ENCODE measurements around the gene ACSM6. TPM values are rescaled to one million over a fixed set of nuclear protein-coding genes. Genes with fewer than 3 reads are reported as not detected.
"Not testable (repeated sequence)": the region's sequence is repeated elsewhere in the genome, so short reads cannot be mapped to it uniquely, and the experiment has no call there.

Gene ACSM6
- polyA plus RNA-seq, 1 of the 3 experiments (the other 2 are of a cell fraction) = not detected

DNA sequence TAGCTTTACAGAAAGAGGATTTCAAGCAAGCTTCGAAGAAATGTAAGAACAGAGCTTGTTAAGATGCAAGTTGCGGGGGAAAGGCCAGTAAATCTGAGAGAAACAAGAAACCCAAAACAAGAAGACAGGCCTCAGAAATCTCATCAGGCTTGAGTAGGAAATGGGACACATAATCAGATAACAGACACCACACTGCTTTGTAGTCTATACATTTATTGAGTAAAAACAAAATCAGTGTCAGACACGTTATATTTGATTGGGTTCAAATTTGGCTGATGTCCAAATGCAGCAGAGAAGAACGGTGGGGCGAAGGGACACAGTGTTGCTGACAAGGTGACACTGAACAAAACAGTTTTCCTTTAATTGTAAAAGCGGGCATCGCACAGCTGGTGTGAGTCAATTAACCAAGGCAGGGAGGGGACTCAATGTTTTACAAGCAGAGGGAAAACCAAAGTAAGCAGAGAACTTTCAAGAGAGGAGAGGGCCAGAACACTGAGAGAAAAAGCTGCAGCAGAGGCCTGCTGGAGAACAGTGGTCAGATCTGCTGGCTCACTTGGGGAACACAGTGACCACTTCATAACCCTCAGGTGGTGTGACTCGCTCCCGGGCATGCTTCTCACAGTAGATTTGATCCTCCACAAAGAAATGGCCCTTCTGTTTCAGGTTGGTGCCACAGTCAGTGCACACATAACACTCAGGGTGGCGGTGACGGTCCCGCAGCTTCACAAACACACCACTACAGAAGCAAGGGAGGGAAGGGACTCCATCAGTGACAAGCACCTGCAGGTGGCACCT is 43.5 kb downstream of the ACSM6 start:
- WGBS (ENCODE audit: low lambda C conversion rate) = 78% methylated on average over 10 of the region's 12 CpGs
- ChIA-PET POLR2A (no interaction called here), CTCF (interaction anchor here (0.8 to 14.1 kb wide), 5 partner anchors 9 to 126 kb away, joined by 3 to 404 read pairs (median 15); no protein-coding TSS in a partner anchor)
- peaks cover 0 to 10% of the 10 kb centered on the region in 2 experiments for H3K36me3 ChIP-seq (replicated peaks in 1 of 2; ENCODE audit: control insufficient read depth in 1 of 2, insufficient read depth in 2 of 2, low read length in 1 of 2)
- H3K4me3 ChIP-seq (ENCODE audit: low read depth in 2 of 2, low read length in 1 of 2) = no peak overlapping the region
- H3F3A ChIP-seq (replicated peaks; ENCODE audit: insufficient read depth) = peaks cover 19% of the 10 kb centered on the region
- no peak overlapping the region for H3K4me2 ChIP-seq
- TF ChIP-seq CHD2 (IDR thresholded peaks at IDR 0.05; ENCODE audit: low read length, partially characterized antibody) (no peak), ELF1 (IDR thresholded peaks at IDR 0.05) (no peak), SMC3 (IDR thresholded peaks at IDR 0.05; ENCODE audit: low read depth, low read length) (no peak), EZH2phosphoT487 (IDR thresholded peaks at IDR 0.05; ENCODE audit: borderline replicate concordance, low read depth) (no peak)
- no peaks in the 10 kb centered on the region for H4K20me1 ChIP-seq (ENCODE audit: insufficient read depth)
- no peak overlapping the region for H3K9ac ChIP-seq
- DNase-seq = no peak
- no peaks in the 10 kb centered on the region for H3K9me2 ChIP-seq
- H3K79me2 ChIP-seq (ENCODE audit: insufficient read depth) = peaks cover 7% of the 10 kb centered on the region; the same call in 1 of the 2 replicates
- no peaks in the 10 kb centered on the region for H3K9me3 ChIP-seq
- no peak overlapping the region for H2AFZ ChIP-seq (ENCODE audit: low read depth)
- H3K27me3 ChIP-seq (ENCODE audit: insufficient read depth) = no peaks in the 10 kb centered on the region
- H3K27ac ChIP-seq (ENCODE audit: low read depth in 2 of 2, low read length in 1 of 2) = peak overlapping the region in 1 of 2 experiments; percentile 71; a peak in 2 of 4 replicates
- peaks cover 0 to 8% of the 10 kb centered on the region in 2 experiments; a peak in 2 of 4 replicates for H3K4me1 ChIP-seq (ENCODE audit: control insufficient read depth in 1 of 2, insufficient read depth in 2 of 2, low read depth in 1 of 2, low read length in 1 of 2)

GRCh38 chr10:95240096-95240495 is 46.1 kb downstream of the ACSM6 start:
- H3K79me2 ChIP-seq (ENCODE audit: insufficient read depth); H3K27ac ChIP-seq (ENCODE audit: low read depth in 2 of 2, low read length in 1 of 2); H3K9me3 ChIP-seq; H3K9ac ChIP-seq; H3K27me3 ChIP-seq (ENCODE audit: insufficient read depth); H4K20me1 ChIP-seq (ENCODE audit: insufficient read depth); H3K4me2 ChIP-seq; H2AFZ ChIP-seq (ENCODE audit: low read depth); DNase-seq; H3K4me1 ChIP-seq (ENCODE audit: control insufficient read depth in 1 of 2, insufficient read depth in 2 of 2, low read depth in 1 of 2, low read length in 1 of 2); H3K9me2 ChIP-seq; H3K4me3 ChIP-seq (ENCODE audit: low read depth in 2 of 2, low read length in 1 of 2); POLR2A ChIA-PET: not testable (repeated sequence)
- peaks cover 1 to 12% of the 10 kb centered on the region in 2 experiments for H3K36me3 ChIP-seq (replicated peaks in 1 of 2; ENCODE audit: control insufficient read depth in 1 of 2, insufficient read depth in 2 of 2, low read length in 1 of 2)
- CTCF ChIA-PET = interaction anchor here (2.5 to 14.1 kb wide), 2 partner anchors 56 to 123 kb away, joined by 14 to 404 read pairs; no protein-coding TSS in a partner anchor
- H3F3A ChIP-seq (replicated peaks; ENCODE audit: insufficient read depth) = peaks cover 19% of the 10 kb centered on the region
- 91% methylated on average over 3 of the region's 3 CpGs for WGBS (ENCODE audit: low lambda C conversion rate)

DNA sequence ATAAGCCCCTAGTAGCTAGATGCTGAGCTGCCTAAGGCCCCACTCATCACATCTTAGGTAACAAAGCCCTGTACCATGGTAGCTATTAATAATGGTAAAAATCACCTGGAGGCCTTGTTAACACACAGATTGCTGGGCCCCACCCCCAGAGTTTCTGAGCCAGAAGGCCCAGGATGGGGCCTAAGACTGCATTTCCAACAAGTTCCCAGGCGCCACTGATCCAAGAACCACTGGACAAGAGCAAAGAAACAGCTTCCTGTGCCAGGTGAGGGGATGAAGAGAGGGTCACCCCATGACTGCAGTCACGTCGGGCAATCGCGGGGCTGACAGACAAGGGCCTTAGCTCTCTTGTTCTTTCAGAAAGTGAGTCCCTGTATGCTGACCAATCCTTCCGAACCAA is 46.8 kb downstream of the ACSM6 start:
- H3K4me2 ChIP-seq = no peak overlapping the region
- H3K79me2 ChIP-seq (ENCODE audit: insufficient read depth) = peaks cover 7% of the 10 kb centered on the region; the same call in 1 of the 2 replicates
- H3K27me3 ChIP-seq (ENCODE audit: insufficient read depth) = no peaks in the 10 kb centered on the region
- H3K4me3 ChIP-seq (ENCODE audit: low read depth in 2 of 2, low read length in 1 of 2) = no peak overlapping the region
- H3K9me2 ChIP-seq = no peaks in the 10 kb centered on the region
- no peak overlapping the region for H2AFZ ChIP-seq (ENCODE audit: low read depth)
- H3K27ac ChIP-seq (ENCODE audit: low read depth in 2 of 2, low read length in 1 of 2) = no peak overlapping the region
- H3K4me1 ChIP-seq (ENCODE audit: control insufficient read depth in 1 of 2, insufficient read depth in 2 of 2, low read depth in 1 of 2, low read length in 1 of 2) = peaks cover 0 to under 1% of the 10 kb centered on the region in 2 experiments; a peak in 2 of 4 replicates
- DNase-seq = no peak
- 93% methylated on average over 6 of the region's 6 CpGs for WGBS (ENCODE audit: low lambda C conversion rate)
- ChIA-PET CTCF (interaction anchor here (0.8 to 14.1 kb wide), 4 partner anchors 57 to 122 kb away, joined by 3 to 404 read pairs (median 10); no protein-coding TSS in a partner anchor), POLR2A (no interaction called here)
- H3F3A ChIP-seq (replicated peaks; ENCODE audit: insufficient read depth) = peaks cover 15% of the 10 kb centered on the region
- H3K9ac ChIP-seq = no peak overlapping the region
- H4K20me1 ChIP-seq (ENCODE audit: insufficient read depth) = no peaks in the 10 kb centered on the region
- peaks cover 6 to 16% of the 10 kb centered on the region in 2 experiments for H3K36me3 ChIP-seq (replicated peaks in 1 of 2; ENCODE audit: control insufficient read depth in 1 of 2, insufficient read depth in 2 of 2, low read length in 1 of 2)
- H3K9me3 ChIP-seq = no peaks in the 10 kb centered on the region
- TF ChIP-seq YY1 (IDR thresholded peaks at IDR 0.05; ENCODE audit: low read depth) (no peak), NRF1 (IDR thresholded peaks at IDR 0.05; ENCODE audit: low read depth, low read length) (no peak), TAF1 (IDR thresholded peaks at IDR 0.05; ENCODE audit: borderline replicate concordance, low read depth, low read length) (no peak), CTCF (IDR thresholded peaks at IDR 0.05) (no peak), FOXJ3 (CRISPR knock-in tag; IDR thresholded peaks at IDR 0.05) (no peak), USF2 (IDR thresholded peaks at IDR 0.05; ENCODE audit: borderline replicate concordance, low read depth, low read length) (no peak), GABPA (IDR thresholded peaks at IDR 0.05; ENCODE audit: low read depth) (no peak), TCF12 (IDR thresholded peaks at IDR 0.05) (no peak), FOXM1 (IDR thresholded peaks at IDR 0.05; ENCODE audit: low read depth) (no peak), CHD2 (IDR thresholded peaks at IDR 0.05; ENCODE audit: low read length, partially characterized antibody) (no peak), JUND (IDR thresholded peaks at IDR 0.05) (no peak), RCOR1 (IDR thresholded peaks at IDR 0.05; ENCODE audit: low read length) (no peak), RAD21 (IDR thresholded peaks at IDR 0.05; ENCODE audit: low read length) (no peak), MAX (IDR thresholded peaks at IDR 0.05; ENCODE audit: low read depth) (no peak), NFIC (IDR thresholded peaks at IDR 0.05; ENCODE audit: borderline replicate concordance) (no peak)
